ENCODE results near the gene TMEM176B.

DNA sequence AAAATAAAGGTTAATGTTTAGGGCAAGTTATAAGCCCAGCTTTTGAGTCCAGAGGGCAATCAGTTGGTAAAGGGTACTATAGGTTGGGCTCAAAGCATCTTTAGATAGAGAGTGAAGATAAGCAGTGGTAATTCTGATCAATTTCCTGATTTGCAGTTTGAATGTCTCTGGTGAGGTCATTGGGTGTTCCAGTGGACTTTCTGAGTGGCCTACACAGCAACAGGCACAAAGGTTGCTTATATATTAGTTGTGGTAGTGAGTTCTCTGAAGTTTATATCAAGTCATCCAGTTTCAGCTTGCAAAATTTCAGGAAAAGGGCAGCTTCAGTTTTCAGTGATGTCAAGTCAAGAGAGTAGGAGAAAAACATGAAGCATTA is 33.8 kb downstream of the TMEM176B start:
- TF ChIP-seq, protein P1, sequence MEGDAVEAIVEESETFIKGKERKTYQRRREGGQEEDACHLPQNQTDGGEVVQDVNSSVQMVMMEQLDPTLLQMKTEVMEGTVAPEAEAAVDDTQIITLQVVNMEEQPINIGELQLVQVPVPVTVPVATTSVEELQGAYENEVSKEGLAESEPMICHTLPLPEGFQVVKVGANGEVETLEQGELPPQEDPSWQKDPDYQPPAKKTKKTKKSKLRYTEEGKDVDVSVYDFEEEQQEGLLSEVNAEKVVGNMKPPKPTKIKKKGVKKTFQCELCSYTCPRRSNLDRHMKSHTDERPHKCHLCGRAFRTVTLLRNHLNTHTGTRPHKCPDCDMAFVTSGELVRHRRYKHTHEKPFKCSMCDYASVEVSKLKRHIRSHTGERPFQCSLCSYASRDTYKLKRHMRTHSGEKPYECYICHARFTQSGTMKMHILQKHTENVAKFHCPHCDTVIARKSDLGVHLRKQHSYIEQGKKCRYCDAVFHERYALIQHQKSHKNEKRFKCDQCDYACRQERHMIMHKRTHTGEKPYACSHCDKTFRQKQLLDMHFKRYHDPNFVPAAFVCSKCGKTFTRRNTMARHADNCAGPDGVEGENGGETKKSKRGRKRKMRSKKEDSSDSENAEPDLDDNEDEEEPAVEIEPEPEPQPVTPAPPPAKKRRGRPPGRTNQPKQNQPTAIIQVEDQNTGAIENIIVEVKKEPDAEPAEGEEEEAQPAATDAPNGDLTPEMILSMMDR (IDR thresholded peaks at IDR 0.05), result no peak
- TF ChIP-seq, protein P2, sequence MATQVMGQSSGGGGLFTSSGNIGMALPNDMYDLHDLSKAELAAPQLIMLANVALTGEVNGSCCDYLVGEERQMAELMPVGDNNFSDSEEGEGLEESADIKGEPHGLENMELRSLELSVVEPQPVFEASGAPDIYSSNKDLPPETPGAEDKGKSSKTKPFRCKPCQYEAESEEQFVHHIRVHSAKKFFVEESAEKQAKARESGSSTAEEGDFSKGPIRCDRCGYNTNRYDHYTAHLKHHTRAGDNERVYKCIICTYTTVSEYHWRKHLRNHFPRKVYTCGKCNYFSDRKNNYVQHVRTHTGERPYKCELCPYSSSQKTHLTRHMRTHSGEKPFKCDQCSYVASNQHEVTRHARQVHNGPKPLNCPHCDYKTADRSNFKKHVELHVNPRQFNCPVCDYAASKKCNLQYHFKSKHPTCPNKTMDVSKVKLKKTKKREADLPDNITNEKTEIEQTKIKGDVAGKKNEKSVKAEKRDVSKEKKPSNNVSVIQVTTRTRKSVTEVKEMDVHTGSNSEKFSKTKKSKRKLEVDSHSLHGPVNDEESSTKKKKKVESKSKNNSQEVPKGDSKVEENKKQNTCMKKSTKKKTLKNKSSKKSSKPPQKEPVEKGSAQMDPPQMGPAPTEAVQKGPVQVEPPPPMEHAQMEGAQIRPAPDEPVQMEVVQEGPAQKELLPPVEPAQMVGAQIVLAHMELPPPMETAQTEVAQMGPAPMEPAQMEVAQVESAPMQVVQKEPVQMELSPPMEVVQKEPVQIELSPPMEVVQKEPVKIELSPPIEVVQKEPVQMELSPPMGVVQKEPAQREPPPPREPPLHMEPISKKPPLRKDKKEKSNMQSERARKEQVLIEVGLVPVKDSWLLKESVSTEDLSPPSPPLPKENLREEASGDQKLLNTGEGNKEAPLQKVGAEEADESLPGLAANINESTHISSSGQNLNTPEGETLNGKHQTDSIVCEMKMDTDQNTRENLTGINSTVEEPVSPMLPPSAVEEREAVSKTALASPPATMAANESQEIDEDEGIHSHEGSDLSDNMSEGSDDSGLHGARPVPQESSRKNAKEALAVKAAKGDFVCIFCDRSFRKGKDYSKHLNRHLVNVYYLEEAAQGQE (IDR thresholded peaks at IDR 0.05; ENCODE audit: insufficient read depth in 1 of 2, low read depth in 2 of 2, low read length in 1 of 2), result no peak
- no peak for TF ChIP-seq POLR2AphosphoS5 (IDR thresholded peaks at IDR 0.05; ENCODE audit: low read depth, low read length)
- TF ChIP-seq SIN3A (IDR thresholded peaks at IDR 0.05; ENCODE audit: borderline replicate concordance, insufficient read depth, low read depth, low read length), result no peak
- no peak for TF ChIP-seq TCF7L2 (IDR thresholded peaks at IDR 0.05; ENCODE audit: low read depth, low read length)
